ENCODE results near the gene MED12L.

- TF ChIP-seq, protein P1, sequence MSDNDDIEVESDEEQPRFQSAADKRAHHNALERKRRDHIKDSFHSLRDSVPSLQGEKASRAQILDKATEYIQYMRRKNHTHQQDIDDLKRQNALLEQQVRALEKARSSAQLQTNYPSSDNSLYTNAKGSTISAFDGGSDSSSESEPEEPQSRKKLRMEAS (IDR thresholded peaks at IDR 0.05; ENCODE audit: low read depth) = no peak
- TF ChIP-seq CTCF (IDR thresholded peaks at IDR 0.05) (no peak), YY1 (IDR thresholded peaks at IDR 0.05; ENCODE audit: low read depth) (no peak), NRF1 (IDR thresholded peaks at IDR 0.05; ENCODE audit: low read depth, low read length) (no peak), RAD21 (IDR thresholded peaks at IDR 0.05; ENCODE audit: low read length) (no peak), RXRA (IDR thresholded peaks at IDR 0.05; ENCODE audit: borderline replicate concordance, low read depth) (no peak), CHD2 (IDR thresholded peaks at IDR 0.05; ENCODE audit: low read length, partially characterized antibody) (no peak), EP300 (IDR thresholded peaks at IDR 0.05; ENCODE audit: borderline replicate concordance in 1 of 2, low read depth in 1 of 2, low read length in 1 of 2) (no peak), TEAD4 (IDR thresholded peaks at IDR 0.05; ENCODE audit: borderline replicate concordance, insufficient read depth) (no peak), POLR2AphosphoS5 (IDR thresholded peaks at IDR 0.05; ENCODE audit: low read depth, low read length) (no peak), GATA2 (CRISPR knock-in tag; IDR thresholded peaks at IDR 0.05) (no peak), SMC3 (IDR thresholded peaks at IDR 0.05; ENCODE audit: low read depth, low read length) (no peak)
- TF ChIP-seq, protein P2, sequence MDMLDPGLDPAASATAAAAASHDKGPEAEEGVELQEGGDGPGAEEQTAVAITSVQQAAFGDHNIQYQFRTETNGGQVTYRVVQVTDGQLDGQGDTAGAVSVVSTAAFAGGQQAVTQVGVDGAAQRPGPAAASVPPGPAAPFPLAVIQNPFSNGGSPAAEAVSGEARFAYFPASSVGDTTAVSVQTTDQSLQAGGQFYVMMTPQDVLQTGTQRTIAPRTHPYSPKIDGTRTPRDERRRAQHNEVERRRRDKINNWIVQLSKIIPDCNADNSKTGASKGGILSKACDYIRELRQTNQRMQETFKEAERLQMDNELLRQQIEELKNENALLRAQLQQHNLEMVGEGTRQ (IDR thresholded peaks at IDR 0.05; ENCODE audit: borderline replicate concordance, low read depth, low read length) = no peak
- TF ChIP-seq, protein P3, sequence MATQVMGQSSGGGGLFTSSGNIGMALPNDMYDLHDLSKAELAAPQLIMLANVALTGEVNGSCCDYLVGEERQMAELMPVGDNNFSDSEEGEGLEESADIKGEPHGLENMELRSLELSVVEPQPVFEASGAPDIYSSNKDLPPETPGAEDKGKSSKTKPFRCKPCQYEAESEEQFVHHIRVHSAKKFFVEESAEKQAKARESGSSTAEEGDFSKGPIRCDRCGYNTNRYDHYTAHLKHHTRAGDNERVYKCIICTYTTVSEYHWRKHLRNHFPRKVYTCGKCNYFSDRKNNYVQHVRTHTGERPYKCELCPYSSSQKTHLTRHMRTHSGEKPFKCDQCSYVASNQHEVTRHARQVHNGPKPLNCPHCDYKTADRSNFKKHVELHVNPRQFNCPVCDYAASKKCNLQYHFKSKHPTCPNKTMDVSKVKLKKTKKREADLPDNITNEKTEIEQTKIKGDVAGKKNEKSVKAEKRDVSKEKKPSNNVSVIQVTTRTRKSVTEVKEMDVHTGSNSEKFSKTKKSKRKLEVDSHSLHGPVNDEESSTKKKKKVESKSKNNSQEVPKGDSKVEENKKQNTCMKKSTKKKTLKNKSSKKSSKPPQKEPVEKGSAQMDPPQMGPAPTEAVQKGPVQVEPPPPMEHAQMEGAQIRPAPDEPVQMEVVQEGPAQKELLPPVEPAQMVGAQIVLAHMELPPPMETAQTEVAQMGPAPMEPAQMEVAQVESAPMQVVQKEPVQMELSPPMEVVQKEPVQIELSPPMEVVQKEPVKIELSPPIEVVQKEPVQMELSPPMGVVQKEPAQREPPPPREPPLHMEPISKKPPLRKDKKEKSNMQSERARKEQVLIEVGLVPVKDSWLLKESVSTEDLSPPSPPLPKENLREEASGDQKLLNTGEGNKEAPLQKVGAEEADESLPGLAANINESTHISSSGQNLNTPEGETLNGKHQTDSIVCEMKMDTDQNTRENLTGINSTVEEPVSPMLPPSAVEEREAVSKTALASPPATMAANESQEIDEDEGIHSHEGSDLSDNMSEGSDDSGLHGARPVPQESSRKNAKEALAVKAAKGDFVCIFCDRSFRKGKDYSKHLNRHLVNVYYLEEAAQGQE (IDR thresholded peaks at IDR 0.05; ENCODE audit: low read depth, low read length) = no peak
Measured at GRCh38 chr3:151171145-151171757, 85.8 kb downstream of the MED12L start.

Data from SK-N-SH (cell line).